NCI-H226 (cell line): Measurements from ENCODE around the gene CTRL.
A peak's percentile ranks its signal among the peaks of the same experiment; 100 is the strongest.
"Not testable (repeated sequence)": the region's sequence is repeated elsewhere in the genome, so short reads cannot be mapped to it uniquely, and the experiment has no call there.

Experiments used
- DNase-seq: peaks from one replicate; pipeline ENCODE4 v3.0.0-alpha.2; 2015

CTRL gene

DNA sequence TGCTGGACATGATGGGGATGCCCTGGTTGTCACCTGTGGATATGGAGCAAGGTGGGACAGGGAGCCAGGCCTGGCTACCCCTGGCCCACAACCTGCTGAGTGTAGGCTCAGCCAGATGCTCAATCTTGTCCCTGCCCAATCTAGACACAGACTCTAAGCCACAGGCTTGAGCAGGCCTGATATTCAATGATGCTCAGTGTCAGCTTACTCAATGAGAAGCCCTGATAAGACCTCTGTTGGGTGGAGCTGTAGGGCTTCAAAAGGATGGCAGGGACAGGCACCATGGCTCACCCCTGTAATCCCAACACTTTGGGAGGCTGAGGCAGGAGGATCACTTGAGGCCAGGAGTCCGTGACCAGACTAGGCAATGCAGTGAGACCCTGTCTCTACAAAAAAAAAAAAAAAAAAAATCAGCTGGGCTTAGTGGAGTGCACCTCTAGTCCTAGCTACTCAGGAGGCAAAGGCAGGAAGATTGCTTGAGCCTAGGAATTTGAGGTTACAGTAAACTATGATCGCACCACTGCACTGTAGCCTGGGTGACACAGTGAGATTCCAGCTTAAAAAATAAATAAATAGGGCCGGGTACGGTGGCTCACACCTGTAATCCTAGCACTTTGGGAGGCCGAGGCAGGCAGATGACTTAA, 8.9 kb upstream of the CTRL start:
- no peak for DNase-seq

DNA sequence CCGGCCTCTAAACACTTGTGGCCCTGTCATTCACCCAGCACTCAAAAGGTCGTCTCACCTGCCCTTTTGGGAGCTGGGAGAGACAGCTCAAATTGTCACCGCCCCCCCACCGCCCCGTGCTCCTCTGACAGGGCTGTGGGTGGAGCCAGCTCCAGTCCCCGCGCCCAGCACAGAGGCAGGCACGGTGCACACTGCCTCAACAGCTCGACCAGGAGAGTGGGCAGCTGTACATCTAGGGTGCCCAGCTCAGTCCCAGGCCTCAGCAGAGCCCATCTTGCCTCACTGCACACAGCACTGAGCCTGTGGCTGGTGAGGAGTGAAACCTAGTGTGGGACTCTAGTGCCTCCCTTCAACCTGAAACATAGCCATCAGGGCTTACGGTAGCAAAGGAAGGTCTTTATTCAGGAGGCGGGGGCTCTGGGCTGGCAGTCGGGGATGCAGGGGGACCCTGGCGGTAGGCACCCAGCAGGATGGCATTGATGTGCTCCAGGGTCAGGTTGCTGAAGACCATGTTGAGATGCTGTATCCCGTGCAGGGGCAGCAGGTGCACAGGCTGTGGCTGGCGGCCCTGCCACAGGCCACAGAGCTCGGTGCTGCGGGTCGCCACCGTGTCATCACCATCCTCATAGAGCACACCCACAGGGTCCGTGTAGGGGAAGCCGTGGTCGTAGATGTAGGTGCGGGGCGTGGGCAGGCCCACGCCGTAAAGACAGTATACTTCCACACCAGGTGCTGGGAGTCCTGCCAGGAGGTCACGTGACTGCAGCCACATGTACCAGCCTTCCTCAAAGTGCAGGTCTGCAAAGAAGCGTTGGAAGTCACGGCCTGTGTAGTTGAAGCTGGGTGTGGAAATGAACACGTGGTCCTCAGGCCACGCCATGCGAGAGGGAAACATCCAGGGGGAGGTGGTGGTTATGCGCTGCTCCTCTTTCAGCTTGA, 8.1 kb upstream of the CTRL start:
- no peak for DNase-seq

DNA sequence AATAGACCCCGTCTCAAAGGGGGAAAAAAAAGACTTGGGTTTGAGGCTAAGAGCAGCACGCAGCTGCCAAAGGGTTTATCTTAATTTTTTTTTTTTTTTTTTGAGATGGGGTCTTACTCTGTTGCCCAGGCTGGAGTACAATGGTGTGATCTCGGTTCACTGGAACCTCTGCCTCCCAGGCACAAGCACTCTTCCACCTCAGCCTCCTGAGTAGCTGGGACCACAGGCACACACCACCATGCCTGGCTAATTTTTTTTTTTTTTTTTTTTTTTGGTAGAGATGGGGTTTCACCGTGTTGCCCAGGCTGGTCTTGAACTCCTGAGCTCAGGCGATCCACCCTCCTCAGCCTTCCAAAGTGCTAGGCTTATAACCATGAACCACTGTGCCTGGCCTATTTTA, 6.1 kb upstream of the CTRL start:
- DNase-seq: not testable (repeated sequence)

DNA sequence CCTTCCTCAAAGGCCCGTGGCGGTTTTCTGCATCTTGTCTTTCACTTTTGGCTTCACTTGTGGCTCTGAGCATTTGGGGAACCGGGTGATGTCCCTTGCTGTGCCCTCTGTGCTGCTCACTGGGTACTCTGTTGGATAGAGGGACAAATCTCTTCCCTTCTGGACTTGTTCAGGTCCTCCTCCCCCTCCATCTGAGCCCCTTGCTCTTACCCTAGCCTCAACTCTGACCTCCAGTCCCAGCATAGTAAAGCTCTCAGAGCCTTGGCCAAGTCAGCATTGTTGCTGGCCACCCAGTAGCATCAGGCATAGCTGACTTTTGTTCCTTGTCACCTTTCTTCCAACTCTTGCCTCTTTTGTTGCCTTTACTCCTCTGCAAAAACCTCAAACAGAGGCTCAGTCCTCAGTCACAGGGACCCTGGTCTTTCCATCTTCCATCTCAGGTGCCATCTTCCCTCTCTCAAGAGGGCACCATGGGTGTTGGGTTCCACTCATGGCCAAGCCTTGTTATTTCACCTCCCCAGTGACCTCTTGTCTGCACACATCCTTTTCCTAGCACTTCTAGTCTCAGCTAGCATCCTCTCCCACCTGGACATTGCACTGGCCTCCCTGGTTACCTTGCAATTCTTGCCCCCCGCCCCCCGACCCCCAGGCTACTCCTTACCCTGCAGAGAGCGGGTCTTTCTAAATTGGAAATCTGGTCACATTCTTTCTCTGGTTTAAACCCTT, 5.4 kb upstream of the CTRL start:
- DNase-seq: no peak

DNA sequence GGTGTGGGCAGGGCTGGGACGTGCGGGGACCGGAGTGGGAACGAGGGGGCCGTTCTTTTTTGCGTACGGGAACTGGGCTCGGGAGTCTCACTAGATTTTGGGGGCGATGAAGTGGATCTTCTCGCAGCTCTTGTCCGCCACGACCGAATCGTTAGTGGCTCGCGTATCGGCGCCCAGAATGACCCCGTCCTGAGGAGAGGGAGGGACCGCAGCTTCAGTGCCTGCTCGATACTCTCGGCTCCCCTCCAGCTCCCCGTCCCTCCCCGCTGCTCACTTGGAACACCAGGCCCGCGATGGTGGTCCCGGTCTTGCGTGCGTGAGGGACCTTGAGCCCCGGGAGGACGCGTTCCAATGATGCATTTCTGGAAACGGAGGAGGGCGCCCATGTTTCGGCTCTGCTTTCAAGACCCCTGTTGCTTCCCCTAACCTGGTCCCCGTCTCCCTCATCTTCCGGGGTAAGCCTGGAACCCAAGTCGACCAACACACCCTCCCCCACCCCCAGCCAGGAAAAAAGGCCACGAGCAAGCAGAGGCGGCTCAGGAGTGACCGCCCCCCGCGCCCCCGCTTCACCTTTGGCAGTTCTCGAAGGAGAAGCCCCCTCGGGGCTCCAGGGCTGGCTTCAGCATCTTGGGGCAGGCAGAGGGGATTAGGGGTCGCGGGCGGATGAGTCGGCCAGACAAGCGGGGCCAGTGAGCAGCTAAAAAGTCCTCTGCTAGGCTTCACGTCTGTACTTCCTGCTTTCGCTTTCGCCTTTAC, 4.6 kb upstream of the CTRL start, which contains the start of gene PSMB10:
TSS of gene PSMB10 (minus strand) at position 727 of the 756 bp plus-strand sequence. CDS start at position 626, 101 bp downstream.
- DNase-seq: peak; percentile 41

DNA sequence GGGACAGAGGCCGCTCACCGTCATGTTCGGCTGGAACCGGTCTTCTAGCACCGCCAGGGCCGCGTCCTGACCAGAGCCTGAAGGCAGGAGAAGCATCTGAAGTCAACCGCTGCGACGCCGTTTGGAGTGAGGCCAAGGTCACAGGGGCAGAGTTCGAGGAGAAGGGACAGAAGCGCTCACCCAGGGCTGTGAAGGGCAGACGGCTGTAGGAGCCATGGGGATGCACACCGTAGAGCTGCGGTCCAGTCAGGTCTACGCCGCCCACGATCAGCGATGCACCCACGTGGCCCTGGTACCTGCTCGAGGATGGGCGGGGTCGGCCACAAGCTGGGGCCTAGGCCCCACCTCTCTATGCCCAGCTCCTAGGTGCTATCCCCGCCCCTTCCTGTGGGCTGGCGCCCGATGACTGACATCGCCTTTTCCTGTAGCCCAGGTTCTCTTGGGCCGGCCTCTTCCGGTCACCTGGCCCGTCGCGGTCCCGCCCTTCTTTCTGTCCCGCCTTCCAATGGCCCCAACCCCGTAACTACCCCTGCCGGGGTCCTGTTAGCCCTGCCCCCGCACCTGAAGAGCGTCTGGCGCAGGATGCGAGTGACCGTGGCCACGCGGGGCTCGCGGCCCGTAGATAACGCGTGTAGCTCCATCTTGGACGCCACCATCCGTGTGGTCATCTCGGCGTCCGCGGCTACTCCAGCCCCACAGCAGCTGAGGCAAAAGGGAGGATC, 3.9 kb upstream of the CTRL start:
- peak; percentile 91 for DNase-seq

DNA sequence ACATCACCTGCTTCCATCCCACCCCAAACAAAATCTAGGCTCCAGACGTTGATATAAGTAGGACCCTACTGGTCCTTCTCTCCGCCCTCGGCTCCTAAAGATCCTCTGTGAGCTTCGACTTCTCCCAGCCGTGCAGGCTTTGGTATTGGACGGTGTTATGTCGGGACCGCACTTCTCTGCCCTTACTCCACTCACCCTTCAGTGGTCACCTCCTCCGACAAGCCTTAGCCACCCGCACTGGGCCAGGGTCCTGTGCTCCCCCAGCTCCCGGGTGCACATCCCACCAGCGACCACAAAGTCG, 3.4 kb upstream of the CTRL start:
- no peak for DNase-seq

DNA sequence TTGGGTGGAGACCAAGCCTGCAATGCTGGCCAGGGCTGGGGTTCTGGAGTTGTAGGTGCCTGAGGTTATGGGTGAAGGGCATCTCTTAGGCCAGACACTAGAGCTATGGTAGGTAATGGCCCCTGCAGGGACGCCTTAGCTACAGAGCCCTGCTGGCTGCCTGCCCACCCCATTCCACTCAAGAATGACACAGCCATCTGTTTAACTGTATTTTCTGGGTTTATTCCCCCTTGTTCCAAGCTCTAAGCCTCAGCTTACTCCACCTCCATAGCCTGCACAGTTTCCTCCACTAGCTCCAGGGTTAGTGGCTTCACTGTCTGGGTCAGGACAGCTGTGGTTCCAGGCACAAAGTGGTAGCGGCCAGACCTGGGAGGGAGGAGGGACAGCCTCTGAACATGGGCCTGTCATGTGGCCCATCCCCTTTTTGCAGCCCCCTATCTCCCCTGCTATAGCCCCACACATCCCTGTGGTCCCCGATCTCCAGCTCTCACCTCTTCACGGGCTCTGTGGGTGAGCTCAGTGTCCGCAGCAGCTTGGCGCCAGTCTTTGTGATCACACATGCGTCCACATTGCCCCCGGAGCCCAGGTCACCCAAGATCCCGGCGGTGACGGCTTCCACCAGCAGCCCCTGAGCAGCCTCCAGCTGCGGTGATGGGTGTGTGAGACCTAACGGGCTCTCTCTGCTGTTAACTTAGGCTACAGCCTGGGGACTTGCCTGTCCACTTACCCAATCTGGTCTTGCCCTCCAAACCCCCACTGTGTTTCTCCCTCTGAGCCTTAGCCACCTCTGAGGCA, 2.8 kb upstream of the CTRL start:
- DNase-seq: no peak

DNA sequence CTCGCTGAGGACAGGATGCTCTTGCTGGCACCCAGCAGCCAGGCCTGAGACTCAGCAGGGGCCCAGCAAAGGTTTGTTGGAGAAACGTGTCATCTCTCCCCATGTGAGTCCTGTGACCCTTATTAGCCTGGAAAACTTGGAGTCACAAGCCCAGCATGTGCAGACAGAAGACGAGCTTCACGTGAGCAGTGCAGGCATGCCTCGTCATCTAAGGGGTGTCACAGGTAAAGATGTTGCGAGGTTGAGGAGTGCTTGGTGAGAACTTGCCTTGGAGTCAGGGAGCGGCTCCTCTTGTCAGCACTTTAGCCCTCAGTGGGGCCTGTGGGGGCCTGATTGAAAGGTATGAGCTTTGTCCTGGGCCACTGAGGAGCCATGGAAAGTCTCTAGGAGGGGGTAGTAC, 2.1 kb upstream of the CTRL start:
- DNase-seq: no peak

DNA sequence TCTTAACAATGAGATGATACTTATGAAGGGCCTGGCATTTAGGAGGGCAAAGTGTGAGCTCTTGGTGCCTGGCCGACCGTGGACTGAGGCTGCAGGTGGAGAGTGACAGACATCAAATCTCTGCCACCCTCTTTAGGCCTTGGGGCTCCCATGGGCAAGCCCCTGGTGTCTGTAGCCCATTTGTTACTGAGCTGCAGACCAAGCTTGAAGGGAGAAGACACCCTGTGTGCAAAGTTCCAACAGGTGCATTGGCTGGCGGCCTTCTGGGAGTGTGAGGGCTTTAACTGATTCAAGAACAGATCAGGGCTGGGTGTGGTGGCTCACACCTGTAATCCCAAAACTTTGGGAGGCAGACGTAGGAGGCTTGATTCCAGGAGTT, 789 bp upstream of the CTRL start:
- no peak for DNase-seq

DNA sequence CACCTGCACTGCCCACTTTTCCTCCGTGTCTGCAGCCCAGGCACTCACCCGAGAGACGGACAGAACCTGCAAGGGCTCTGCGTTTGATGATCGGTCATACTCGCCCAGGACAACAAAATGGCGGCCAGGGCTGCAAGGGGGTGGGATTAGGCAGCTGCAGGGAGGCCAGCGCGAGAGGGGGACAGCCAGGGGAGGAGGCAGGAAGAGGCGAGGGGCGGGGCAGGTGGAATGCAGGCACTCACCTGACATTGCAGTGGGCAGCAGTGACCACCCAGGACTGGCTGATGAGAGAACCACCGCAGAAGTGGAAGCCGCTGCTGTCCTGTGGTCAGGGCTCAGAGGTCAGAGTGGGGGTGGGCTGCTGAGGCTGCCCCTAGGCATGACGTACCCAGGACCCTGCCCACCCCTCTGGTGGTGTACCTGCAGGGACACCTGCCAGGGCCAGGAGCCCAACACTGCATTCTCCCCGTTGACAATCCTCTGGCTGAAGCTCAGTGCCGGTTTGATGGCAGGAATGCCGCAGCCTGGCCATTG, 917 bp downstream of the CTRL start:
- no peak for DNase-seq

DNA sequence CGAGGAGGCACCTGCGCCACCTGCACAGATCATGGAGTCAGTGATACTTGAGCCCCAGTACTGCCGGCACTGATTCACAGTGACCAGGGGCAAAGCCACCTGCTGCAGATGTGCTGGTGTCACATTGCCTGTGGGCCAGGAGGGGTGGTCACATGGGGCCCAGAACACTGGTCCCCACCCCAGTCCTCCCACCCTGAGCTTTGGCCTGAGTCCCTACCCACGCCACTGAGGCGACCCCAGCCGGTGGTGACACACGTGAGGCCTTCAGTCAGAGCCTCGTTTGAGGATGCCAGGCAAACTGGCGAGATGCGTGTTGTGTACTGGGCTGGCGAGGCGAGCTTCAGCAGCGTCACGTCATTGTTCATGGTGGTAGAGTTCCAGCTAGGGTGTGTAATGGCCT, 1.5 kb downstream of the CTRL start:
- no peak for DNase-seq

DNA sequence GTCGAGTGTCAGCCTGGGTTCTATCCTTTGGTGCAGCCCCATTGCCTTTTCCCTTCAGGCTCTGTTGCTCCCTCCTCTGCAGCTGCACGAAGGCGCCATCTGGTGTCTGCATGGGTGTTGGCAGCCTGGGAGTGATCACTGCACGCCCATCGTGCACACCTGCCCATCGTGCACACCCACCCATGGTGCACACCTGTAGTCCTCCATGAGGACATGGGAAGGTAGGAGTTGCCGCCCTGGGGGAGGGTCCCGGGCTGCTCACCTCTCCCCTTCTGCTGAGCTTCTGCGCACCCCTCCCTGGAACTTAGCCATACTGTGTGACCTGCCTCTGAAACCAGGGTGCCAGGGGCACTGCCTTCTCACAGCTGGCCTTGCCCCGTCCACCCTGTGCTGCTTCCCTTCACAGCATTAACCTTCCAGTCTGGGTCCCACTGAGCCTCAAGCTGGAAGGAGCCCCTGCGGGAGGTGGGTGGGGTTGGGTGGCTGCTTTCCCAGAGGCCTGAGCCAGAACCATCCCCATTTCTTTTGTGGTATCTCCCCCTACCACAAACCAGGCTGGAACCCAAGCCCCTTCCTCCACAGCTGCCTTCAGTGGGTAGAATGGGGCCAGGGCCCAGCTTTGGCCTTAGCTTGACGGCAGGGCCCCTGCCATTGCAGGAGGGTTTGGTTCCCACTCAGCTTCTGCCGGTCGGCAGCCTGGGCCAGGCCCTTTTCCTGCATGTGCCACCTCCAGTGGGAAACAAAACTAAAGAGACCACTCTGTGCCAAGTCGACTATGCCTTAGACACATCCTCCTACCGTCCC, 2.9 kb downstream of the CTRL start:
- DNase-seq: peak; percentile 21

DNA sequence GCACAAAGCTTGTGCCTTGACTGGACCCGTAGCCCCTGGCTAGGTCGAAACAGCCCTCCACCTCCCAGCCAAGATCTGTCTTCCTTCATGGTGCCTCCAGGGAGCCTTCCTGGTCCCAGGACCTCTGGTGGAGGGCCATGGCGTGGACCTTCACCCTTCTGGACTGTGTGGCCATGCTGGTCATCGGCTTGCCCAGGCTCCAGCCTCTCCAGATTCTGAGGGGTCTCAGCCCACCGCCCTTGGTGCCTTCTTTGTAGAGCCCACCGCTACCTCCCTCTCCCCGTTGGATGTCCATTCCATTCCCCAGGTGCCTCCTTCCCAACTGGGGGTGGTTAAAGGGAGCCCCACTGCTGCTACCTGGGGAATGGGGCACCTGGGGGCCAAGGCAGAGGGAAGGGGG, 3.5 kb downstream of the CTRL start:
- DNase-seq: no peak

DNA sequence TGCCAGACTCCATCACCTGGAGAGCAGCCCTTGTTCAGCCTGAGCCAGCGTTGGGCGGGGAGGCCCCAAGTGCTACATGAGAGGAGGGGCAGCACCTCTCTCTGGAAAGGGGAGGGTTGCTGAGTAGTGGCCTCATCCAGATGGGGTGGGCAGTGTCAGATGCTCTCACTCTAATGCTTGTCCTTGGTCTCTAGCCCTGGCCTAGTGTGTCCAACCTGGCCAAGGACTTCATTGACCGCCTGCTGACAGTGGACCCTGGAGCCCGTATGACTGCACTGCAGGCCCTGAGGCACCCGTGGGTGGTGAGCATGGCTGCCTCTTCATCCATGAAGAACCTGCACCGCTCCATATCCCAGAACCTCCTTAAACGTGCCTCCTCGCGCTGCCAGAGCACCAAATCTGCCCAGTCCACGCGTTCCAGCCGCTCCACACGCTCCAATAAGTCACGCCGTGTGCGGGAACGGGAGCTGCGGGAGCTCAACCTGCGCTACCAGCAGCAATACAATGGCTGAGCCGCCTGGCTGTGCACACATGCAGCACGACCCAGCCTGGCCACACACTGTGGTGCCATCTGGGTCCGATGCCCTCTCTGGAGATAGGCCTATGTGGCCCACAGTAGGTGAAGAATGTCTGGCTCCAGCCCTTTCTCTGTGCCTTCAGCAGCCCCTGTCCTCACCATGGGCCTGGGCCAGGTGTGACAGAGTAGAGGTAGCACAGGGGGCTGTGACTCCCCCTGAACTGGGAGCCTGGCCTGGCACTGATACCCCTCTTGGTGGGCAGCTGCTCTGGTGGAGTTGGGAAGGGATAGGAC, 4.3 kb downstream of the CTRL start:
- DNase-seq: no peak

DNA sequence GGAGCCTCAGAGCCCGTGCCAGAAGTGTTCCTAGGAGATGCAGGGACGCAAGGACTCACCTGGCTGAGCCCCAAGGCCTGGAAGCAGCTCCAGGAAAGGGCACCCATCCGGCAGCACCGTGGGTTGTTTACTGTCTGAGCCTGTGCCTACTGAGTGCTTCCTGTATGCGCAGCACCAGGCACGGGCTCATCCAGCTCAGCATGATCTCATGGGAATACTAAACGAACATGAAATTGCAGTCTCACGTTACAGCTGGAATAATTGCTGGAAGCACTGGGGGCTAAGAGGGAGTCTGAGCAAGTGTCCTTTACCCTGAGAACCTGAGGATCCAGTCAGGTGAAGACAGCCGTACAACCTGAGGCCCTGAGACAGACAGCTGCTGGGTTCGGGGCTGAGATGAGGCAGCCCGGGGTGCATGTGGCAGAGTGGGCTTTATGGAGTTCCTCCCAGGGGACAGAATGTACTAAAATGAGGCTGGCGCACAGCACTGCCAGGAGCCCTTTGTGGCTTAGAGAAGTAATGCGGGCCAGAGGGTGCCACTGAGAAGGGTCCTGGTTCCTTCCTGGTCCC, 5.4 kb downstream of the CTRL start:
- no peak for DNase-seq

DNA sequence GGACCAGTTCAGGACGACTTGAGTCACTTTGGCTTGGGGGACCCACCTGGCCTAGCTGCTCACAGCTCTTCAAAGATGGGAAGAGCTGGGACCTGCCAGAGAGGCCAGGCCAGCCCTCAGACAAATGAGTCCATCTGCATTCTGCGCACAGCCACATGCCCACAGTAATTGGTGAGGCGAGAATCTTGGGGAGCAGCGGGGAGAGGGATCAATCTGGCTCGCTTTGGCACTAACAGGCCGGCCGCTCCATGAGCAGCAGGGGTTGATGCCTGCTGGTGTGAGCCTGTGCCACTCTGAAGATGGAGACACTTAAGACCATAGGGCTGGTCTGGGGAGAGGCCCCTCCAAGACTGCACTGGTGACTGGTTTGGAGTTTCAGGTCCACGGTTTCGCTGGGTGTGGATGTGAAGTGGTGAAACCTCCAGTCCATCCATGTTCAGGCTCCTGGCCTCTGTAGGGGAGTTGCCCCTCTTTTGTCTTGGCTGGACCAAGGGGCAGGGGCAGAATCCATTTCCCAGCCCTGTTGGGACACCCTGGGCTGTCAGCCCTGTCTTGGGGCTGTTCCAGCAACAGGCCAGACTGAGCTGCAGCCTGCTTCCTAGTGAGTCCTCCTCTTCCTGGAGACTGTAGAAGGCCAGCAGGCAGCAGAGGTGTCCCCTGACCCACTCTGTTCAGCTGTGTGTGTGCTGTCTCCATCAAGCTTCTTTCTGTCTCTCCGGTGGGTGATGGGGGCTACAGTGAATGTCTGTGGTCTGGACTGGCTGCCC, 7.3 kb downstream of the CTRL start:
- no peak for DNase-seq

DNA sequence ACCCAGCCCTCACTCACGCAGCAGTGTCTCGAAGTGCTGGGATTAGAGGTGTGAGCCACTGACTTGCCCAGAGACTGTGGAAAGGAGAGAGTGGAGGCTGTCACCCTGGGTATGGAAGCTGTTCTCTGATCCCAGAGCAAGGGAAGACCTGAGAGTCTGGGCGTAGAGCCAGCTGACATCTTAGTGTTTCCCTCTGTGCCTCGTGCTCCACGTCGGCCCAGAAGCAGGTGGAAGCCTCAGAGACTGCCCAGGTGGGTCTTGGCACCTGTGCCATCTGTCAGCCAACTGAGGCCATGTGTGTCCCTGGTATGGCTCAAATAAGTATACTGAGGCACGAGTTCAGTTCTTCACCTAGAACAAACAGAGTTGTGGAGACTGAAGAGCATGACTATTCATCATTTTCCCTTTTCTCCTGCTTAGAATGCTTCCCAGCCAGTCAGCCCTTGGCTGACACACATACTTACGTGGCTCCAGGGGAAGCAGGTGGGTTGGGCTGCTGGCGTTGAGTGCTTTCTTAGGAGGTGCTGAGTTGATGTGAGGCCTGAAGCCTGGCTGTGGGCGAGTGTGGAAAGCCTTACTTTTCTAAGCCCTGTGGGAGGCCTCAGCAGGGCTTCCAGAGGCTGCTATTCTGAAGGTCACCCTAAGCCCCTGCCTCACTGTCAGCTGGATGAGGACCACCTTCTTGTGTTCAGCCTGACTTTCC, 8.1 kb downstream of the CTRL start:
- no peak for DNase-seq
